Astrocyte (in vitro differentiated cells and primary cell): ENCODE results near the gene PPFIBP1. TPM values are rescaled to one million over a fixed set of nuclear protein-coding genes. Genes with fewer than 3 reads are reported as not detected.

Experiments
- DNase-seq: peaks from one replicate; pipeline ENCODE4 v3.0.0-alpha.2; 2010; ENCODE audit warnings: low read depth
- FAIRE-seq: peaks from 2 replicates; lab custom pipeline; 2011; peaks lifted over from hg19 to GRCh38; lab: Jason Lieb, UNC
- H2AFZ ChIP-seq: 2 replicates; pipeline ENCODE4 v1.6.0; 2012; ENCODE audit warnings: low read depth, low read length, inconsistent platforms
- H3K27ac ChIP-seq: 2 replicates; pipeline ENCODE4 v1.5.1; 2011; ENCODE audit warnings: low read depth, low read length, inconsistent platforms
- H3K27me3 ChIP-seq: 2 replicates; pipeline ENCODE4 v1.6.0; 2011; ENCODE audit warnings: low read length, inconsistent platforms; ENCODE audit not compliant: insufficient read depth
- H3K36me3 ChIP-seq: 2 replicates; pipeline ENCODE4 v1.5.1; 2011; ENCODE audit warnings: low read length, inconsistent platforms; ENCODE audit not compliant: insufficient read depth
- H3K4me1 ChIP-seq: 2 replicates; pipeline ENCODE4 v1.5.1; 2011; ENCODE audit warnings: low read length, inconsistent platforms; ENCODE audit not compliant: insufficient read depth
- H3K4me2 ChIP-seq: 2 replicates; pipeline ENCODE4 v1.6.0; 2012; ENCODE audit warnings: low read length, inconsistent platforms
- H3K4me3 ChIP-seq: 2 replicates; pipeline ENCODE4 v1.5.1; 2011; ENCODE audit warnings: low read depth, mild to moderate bottlenecking, low read length, inconsistent platforms; ENCODE audit not compliant: insufficient read depth
- H3K79me2 ChIP-seq: 2 replicates; pipeline ENCODE4 v1.6.0; 2012; ENCODE audit warnings: mild to moderate bottlenecking, low read length, inconsistent platforms; ENCODE audit not compliant: insufficient read depth
- H3K9ac ChIP-seq: 2 replicates; pipeline ENCODE4 v1.6.0; 2012; ENCODE audit warnings: mild to moderate bottlenecking, low read length, inconsistent platforms
- H3K9me3 ChIP-seq: 2 replicates; pipeline ENCODE4 v1.5.1; 2012; ENCODE audit warnings: low read depth, mild to moderate bottlenecking, low read length, inconsistent platforms; ENCODE audit not compliant: insufficient read depth
- H4K20me1 ChIP-seq: 2 replicates; pipeline ENCODE4 v1.6.0; 2012; ENCODE audit warnings: low read length, inconsistent platforms; ENCODE audit not compliant: insufficient read depth
- H3K27ac Mint-ChIP-seq: one replicate; pipeline ENCODE4 v1.8.0; 2021; ENCODE audit warnings: mild to moderate bottlenecking, mixed read lengths; ENCODE audit not compliant: unreplicated experiment
- H3K27me3 Mint-ChIP-seq: one replicate; pipeline ENCODE4 v1.8.0; 2021; ENCODE audit warnings: low read depth, mixed read lengths; ENCODE audit not compliant: unreplicated experiment
- H3K36me3 Mint-ChIP-seq: one replicate; pipeline ENCODE4 v1.8.0; 2021; ENCODE audit warnings: low read depth, mixed read lengths; ENCODE audit not compliant: unreplicated experiment
- H3K4me1 Mint-ChIP-seq: one replicate; pipeline ENCODE4 v1.8.0; 2021; ENCODE audit warnings: low read depth, mixed read lengths; ENCODE audit not compliant: unreplicated experiment
- H3K4me3 Mint-ChIP-seq: one replicate; pipeline ENCODE4 v1.8.0; 2021; ENCODE audit warnings: mild to moderate bottlenecking, moderate library complexity, mixed read lengths; ENCODE audit not compliant: unreplicated experiment
- H3K9me3 Mint-ChIP-seq: one replicate; pipeline ENCODE4 v1.8.0; 2021; ENCODE audit warnings: mild to moderate bottlenecking, mixed read lengths; ENCODE audit not compliant: unreplicated experiment
- CTCF ChIP-seq: IDR thresholded peaks from 2 replicates; pipeline ENCODE4 v1.5.1; 2011; ENCODE audit warnings: low read depth, mild to moderate bottlenecking, inconsistent platforms, low read length, moderate library complexity; ENCODE audit not compliant: insufficient read depth
- EZH2 ChIP-seq: IDR thresholded peaks from 2 replicates; pipeline ENCODE4 v1.6.1; 2012; ENCODE audit warnings: mild to moderate bottlenecking, low read length, inconsistent platforms; ENCODE audit not compliant: insufficient read depth
- total RNA-seq: library from RNA; stranded (reverse); gene quantifications from 2 replicates; pipeline ENCODE4 v1.2.1, GENCODE V29; 2021

The PPFIBP1 gene
- total RNA-seq, 1 donor from 2014 or later, result 147 TPM

- H3K4me1 Mint-ChIP-seq, result peaks cover 3% of the 10 kb centered on the region
- no peaks in the 10 kb centered on the region for H3K4me1 ChIP-seq
- no peak overlapping the region for H3K27ac Mint-ChIP-seq
- H3K9ac ChIP-seq, result no peak overlapping the region
- DNase-seq, result no peak
- H2AFZ ChIP-seq, result no peak overlapping the region
- no peaks in the 10 kb centered on the region for H3K27me3 Mint-ChIP-seq
- H3K4me3 ChIP-seq, result no peak overlapping the region
- H3K36me3 ChIP-seq, result no peaks in the 10 kb centered on the region
- no peaks in the 10 kb centered on the region for H3K9me3 ChIP-seq
- no peak overlapping the region for H3K4me2 ChIP-seq
- H3K4me3 Mint-ChIP-seq, result no peak overlapping the region
- no peak for FAIRE-seq
- H3K79me2 ChIP-seq, result no peaks in the 10 kb centered on the region
- no peak overlapping the region for H3K27ac ChIP-seq
- TF ChIP-seq CTCF, result no peak
- no peak for TF ChIP-seq EZH2
- peaks cover 2% of the 10 kb centered on the region for H3K36me3 Mint-ChIP-seq
- no peaks in the 10 kb centered on the region for H3K9me3 Mint-ChIP-seq
- H3K27me3 ChIP-seq, result no peaks in the 10 kb centered on the region
- H4K20me1 ChIP-seq, result no peaks in the 10 kb centered on the region
Observed at GRCh38 chr12:27705263-27705662, 181.3 kb downstream of the PPFIBP1 start.

GRCh38 chr12:27707216-27707615, 183.2 kb downstream of the PPFIBP1 start:
- H3K27ac ChIP-seq, result no peak overlapping the region
- H3K27me3 ChIP-seq, result no peaks in the 10 kb centered on the region
- no peaks in the 10 kb centered on the region for H3K9me3 ChIP-seq
- no peaks in the 10 kb centered on the region for H3K36me3 Mint-ChIP-seq
- peaks cover 17% of the 10 kb centered on the region for H3K79me2 ChIP-seq
- DNase-seq, result no peak
- no peak overlapping the region for H3K4me3 ChIP-seq
- H3K9me3 Mint-ChIP-seq, result no peaks in the 10 kb centered on the region
- no peak overlapping the region for H3K4me3 Mint-ChIP-seq
- no peaks in the 10 kb centered on the region for H3K36me3 ChIP-seq
- H3K4me1 Mint-ChIP-seq, result peaks cover 11% of the 10 kb centered on the region
- no peaks in the 10 kb centered on the region for H3K4me1 ChIP-seq
- H3K27me3 Mint-ChIP-seq, result no peaks in the 10 kb centered on the region
- TF ChIP-seq EZH2 (no peak), CTCF (no peak)
- H2AFZ ChIP-seq, result no peak overlapping the region
- H3K9ac ChIP-seq, result no peak overlapping the region
- no peak overlapping the region for H3K4me2 ChIP-seq
- H3K27ac Mint-ChIP-seq, result no peak overlapping the region
- peaks cover 4% of the 10 kb centered on the region for H4K20me1 ChIP-seq
- no peak for FAIRE-seq

DNA sequence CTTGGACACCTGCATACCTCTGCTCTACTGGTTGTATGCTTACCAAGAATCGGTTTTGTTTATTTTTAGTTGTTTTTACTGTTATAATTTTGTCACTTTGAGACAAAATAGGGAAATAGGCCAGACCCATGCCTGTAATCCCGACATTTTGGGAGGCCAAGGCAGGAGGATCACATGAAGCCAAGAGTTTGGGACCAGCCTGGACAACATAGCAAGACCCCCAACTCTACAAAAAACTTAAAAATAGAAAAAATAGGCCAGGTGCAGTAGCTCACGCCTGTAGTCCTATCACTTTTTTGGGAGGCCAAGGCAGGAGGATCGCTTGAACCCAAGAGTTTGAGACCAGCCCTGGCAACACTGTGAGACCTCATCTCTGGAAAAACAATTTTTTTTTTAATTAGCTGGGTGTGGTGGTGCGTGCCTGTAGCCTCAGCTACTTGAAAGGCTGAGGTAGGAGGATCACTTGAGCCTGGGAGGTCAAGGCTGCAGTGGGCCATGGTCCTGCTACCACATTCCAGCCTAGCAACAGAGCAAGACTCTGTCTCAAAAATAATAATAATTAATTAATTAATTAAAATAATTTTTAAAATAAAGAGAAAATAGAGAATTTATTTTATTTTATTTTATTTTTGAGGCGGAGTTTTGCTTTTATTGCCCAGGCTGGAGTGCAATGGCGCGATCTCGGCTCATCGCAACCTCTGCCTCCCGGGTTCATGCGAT, 185.4 kb downstream of the PPFIBP1 start:
- no peak for TF ChIP-seq CTCF
- no peak for TF ChIP-seq EZH2
- Histone ChIP-seq H3K9me3 (no peaks in the 10 kb centered on the region), H3K9ac (peak overlapping the region; percentile 93), H4K20me1 (peaks cover 20% of the 10 kb centered on the region), H2AFZ (no peak overlapping the region), H3K4me2 (peak overlapping the region; percentile 90), H3K79me2 (peaks cover 38% of the 10 kb centered on the region), H3K27ac (no peak overlapping the region), H3K36me3 (no peaks in the 10 kb centered on the region), H3K27me3 (no peaks in the 10 kb centered on the region), H3K4me1 (no peaks in the 10 kb centered on the region), H3K4me3 (no peak overlapping the region)
- Mint-ChIP-seq H3K27me3 (no peaks in the 10 kb centered on the region), H3K27ac (no peak overlapping the region), H3K9me3 (peaks cover 2% of the 10 kb centered on the region), H3K4me1 (peaks cover 19% of the 10 kb centered on the region), H3K4me3 (peak overlapping the region; percentile 97), H3K36me3 (no peaks in the 10 kb centered on the region)
- DNase-seq, result no peak
- FAIRE-seq, result no peak
